ENCODE measurements around the gene TCOF1.

Gene TCOF1

GRCh38 chr5:150325426-150325825, 32.1 kb upstream of the TCOF1 start:
- no peak for DNase-seq (ENCODE audit: low spot score)

- no peak for DNase-seq (ENCODE audit: low spot score)
These were observed 30.8 kb upstream of the TCOF1 start for GRCh38 chr5:150326707-150327106.

GRCh38 chr5:150327139-150327538, 30.4 kb upstream of the TCOF1 start:
- no peak for DNase-seq (ENCODE audit: low spot score)

- DNase-seq (ENCODE audit: low spot score): no peak
These were observed 29.0 kb upstream of the TCOF1 start for GRCh38 chr5:150328515-150328914.

- no peak for DNase-seq (ENCODE audit: low spot score)
These were observed 28.5 kb upstream of the TCOF1 start for GRCh38 chr5:150329038-150329437.

GRCh38 chr5:150329881-150330876, 27.3 kb upstream of the TCOF1 start:
- DNase-seq (ENCODE audit: low spot score): no peak

GRCh38 chr5:150333400-150333799, 24.1 kb upstream of the TCOF1 start:
- no peak for DNase-seq (ENCODE audit: low spot score)

- no peak for DNase-seq (ENCODE audit: low spot score)
These were observed 21.7 kb upstream of the TCOF1 start for GRCh38 chr5:150335778-150336177.

GRCh38 chr5:150338546-150338945, 19.0 kb upstream of the TCOF1 start:
- no peak for DNase-seq (ENCODE audit: low spot score)

GRCh38 chr5:150339165-150339564, 18.3 kb upstream of the TCOF1 start:
- no peak for DNase-seq (ENCODE audit: low spot score)

- DNase-seq (ENCODE audit: low spot score): no peak
These were observed 17.7 kb upstream of the TCOF1 start for GRCh38 chr5:150339841-150340240.

- no peak for DNase-seq (ENCODE audit: low spot score)
These were observed 16.8 kb upstream of the TCOF1 start for GRCh38 chr5:150340614-150341255.

GRCh38 chr5:150341331-150341730, 16.2 kb upstream of the TCOF1 start:
- no peak for DNase-seq (ENCODE audit: low spot score)

GRCh38 chr5:150341989-150342388, 15.5 kb upstream of the TCOF1 start:
- no peak for DNase-seq (ENCODE audit: low spot score)

GRCh38 chr5:150342583-150342982, 14.9 kb upstream of the TCOF1 start:
- no peak for DNase-seq (ENCODE audit: low spot score)

GRCh38 chr5:150343994-150344631, 13.4 kb upstream of the TCOF1 start:
- no peak for DNase-seq (ENCODE audit: low spot score)

- no peak for DNase-seq (ENCODE audit: low spot score)
These were observed 11.8 kb upstream of the TCOF1 start for GRCh38 chr5:150345716-150346115.

- no peak for DNase-seq (ENCODE audit: low spot score)
These were observed 10.9 kb upstream of the TCOF1 start for GRCh38 chr5:150346592-150346991.

GRCh38 chr5:150347003-150347402, 10.5 kb upstream of the TCOF1 start:
- DNase-seq (ENCODE audit: low spot score): no peak

GRCh38 chr5:150347451-150347850, 10.0 kb upstream of the TCOF1 start:
- no peak for DNase-seq (ENCODE audit: low spot score)

- no peak for DNase-seq (ENCODE audit: low spot score)
These were observed 7.7 kb upstream of the TCOF1 start for GRCh38 chr5:150349681-150350275.
